ENCODE measurements around the gene ANKS1B. TPM values are rescaled to one million over a fixed set of nuclear protein-coding genes. Genes with fewer than 3 reads are reported as not detected.

Gene ANKS1B
- total and polyA plus RNA-seq, 2 of the 4 experiments (the other 2 are of a cell fraction), result 0.17 to 0.18 TPM

- H3K23ac ChIP-seq (ENCODE audit: low read depth, low read length), result no peak overlapping the region
- H4K8ac ChIP-seq (ENCODE audit: low read depth in 2 of 2, low read length in 2 of 2), result peak overlapping the region in 1 of 2 experiments; percentile 78; a peak in 1 of 4 replicates
- H3K18ac ChIP-seq (ENCODE audit: low read depth, low read length), result no peak overlapping the region
- peaks cover 2% of the 10 kb centered on the region for H3K4me1 ChIP-seq (ENCODE audit: control insufficient read depth, insufficient read depth, low read length)
- H2AK5ac ChIP-seq (ENCODE audit: low read depth, low read length), result no peak overlapping the region
- no peaks in the 10 kb centered on the region for H3K9me3 ChIP-seq (ENCODE audit: control insufficient read depth, insufficient read depth, low read length)
- H3K4ac ChIP-seq (ENCODE audit: low read depth, low read length), result peak overlapping the region; percentile 94; the same call in 1 of the 2 replicates
- TF ChIP-seq POLR2A (IDR thresholded peaks at IDR 0.05; ENCODE audit: low read depth, low read length), result no peak
- 0 out of 2 replicates have a peak, but pooled peaks have one; percentile 26 for TF ChIP-seq FOS (IDR thresholded peaks at IDR 0.05; ENCODE audit: low read depth, low read length)
- TF ChIP-seq MAFK (IDR thresholded peaks at IDR 0.05; ENCODE audit: low read depth, low read length), result 0 out of 2 replicates have a peak, but pooled peaks have one; percentile 18
- no peak for TF ChIP-seq NFE2L2 (IDR thresholded peaks at IDR 0.05; ENCODE audit: low read depth, low read length)
- H2BK120ac ChIP-seq (ENCODE audit: low read depth, low read length), result peak overlapping the region; percentile 42; the same call in 1 of the 2 replicates
- peak; percentile 69 for DNase-seq
- no peak overlapping the region for H3K9ac ChIP-seq (ENCODE audit: low read depth, low read length)
- no peaks in the 10 kb centered on the region for H3K79me1 ChIP-seq (ENCODE audit: low read depth in 1 of 2, low read length in 2 of 2)
- no peak overlapping the region for H3K27ac ChIP-seq (ENCODE audit: insufficient read depth, low read length)
- dilution Hi-C loops (cut with HindIII; ENCODE audit: low sequenced_read_pairs, unreplicated experiment), result no loop called here
- no TSS peak for BruUV-seq (replicated peaks)
- H3K4me3 ChIP-seq (ENCODE audit: insufficient read depth, low read depth, low read length), result no peak overlapping the region
- no peaks in the 10 kb centered on the region for H3K36me3 ChIP-seq (ENCODE audit: control insufficient read depth, insufficient read depth, low read length)
- peak overlapping the region; percentile 77; the same call in 1 of the 2 replicates for H2BK20ac ChIP-seq (ENCODE audit: low read depth, low read length)
- intact Hi-C loops (cut with micrococcal nuclease), result no loop called here
- ATAC-seq (ENCODE audit: low read depth), result peak; percentile 59
- H3K27me3 ChIP-seq (ENCODE audit: control insufficient read depth, insufficient read depth, low read length), result no peaks in the 10 kb centered on the region; the same call in 1 of the 2 replicates
- no peak overlapping the region; the same call in 1 of the 2 replicates for H3K56ac ChIP-seq (ENCODE audit: extremely low read depth, insufficient read depth, low read length)
- in situ Hi-C loops (cut with MboI; ENCODE audit: low sequenced_read_pairs), result no loop called here
- no peaks in the 10 kb centered on the region for H4K20me1 ChIP-seq (ENCODE audit: insufficient read depth, low read length)
- H2BK15ac ChIP-seq (ENCODE audit: low read depth, low read length), result no peak overlapping the region
- H2AFZ ChIP-seq (replicated peaks; ENCODE audit: low read length, poor library complexity), result peak overlapping the region; percentile 9
- H3K14ac ChIP-seq (replicated peaks; ENCODE audit: low read depth, low read length), result no peak overlapping the region
- H4K5ac ChIP-seq (ENCODE audit: low read depth, low read length), result no peak overlapping the region
- peak overlapping the region; percentile 78; the same call in 1 of the 2 replicates for H4K91ac ChIP-seq (ENCODE audit: insufficient read depth, low read depth, low read length)
- H3K4me2 ChIP-seq (ENCODE audit: low read depth, low read length), result no peak overlapping the region
- peaks cover 8% of the 10 kb centered on the region; the same call in 1 of the 2 replicates for H3K9me1 ChIP-seq (ENCODE audit: insufficient read depth, low read length)
- no CpG with 5 or more reads among the region's 5 CpGs for WGBS, 2 experiments (ENCODE audit: extremely low coverage in 2 of 2, insufficient read length in 1 of 2)
- ChIA-PET POLR2A (ENCODE audit: unreplicated experiment) (no interaction called here), CTCF (interaction anchor here (0.6 to 1.2 kb wide), 2 partner anchors 11 to 88 kb away, joined by 3 to 4 read pairs; no protein-coding TSS in a partner anchor)
- peak overlapping the region; percentile 7 for H2BK5ac ChIP-seq (ENCODE audit: low read depth, low read length, poor library complexity, severe bottlenecking)
- no peak overlapping the region for H2AK9ac ChIP-seq (replicated peaks; ENCODE audit: low read depth, low read length, poor library complexity)
Observed at GRCh38 chr12:98752726-98753125, 1232.0 kb downstream of the ANKS1B start.

Data from IMR-90 (cell line).